Measurements from ENCODE around the gene SPATA24. TPM values are rescaled to one million over a fixed set of nuclear protein-coding genes. Genes with fewer than 3 reads are reported as not detected.

The SPATA24 gene
- polyA plus RNA-seq, 1 donor from 2014 or later, result 6.7 TPM

GRCh38 chr5:139393497-139394122 is 10.3 kb downstream of the SPATA24 start:
- no peak for TF ChIP-seq CTCF (IDR thresholded peaks at IDR 0.05; ENCODE audit: poor library complexity, severe bottlenecking)
- no peak for TF ChIP-seq EP300 (conservative IDR thresholded peaks at IDR 0.05; ENCODE audit: poor library complexity, severe bottlenecking)
- TF ChIP-seq RAD21 (conservative IDR thresholded peaks at IDR 0.05), result no peak
- TF ChIP-seq POLR2AphosphoS5 (IDR thresholded peaks at IDR 0.05), result no peak
- no peak for TF ChIP-seq TAF1 (IDR thresholded peaks at IDR 0.05; ENCODE audit: low read depth)
- no peak for TF ChIP-seq MXI1 (conservative IDR thresholded peaks at IDR 0.05; ENCODE audit: poor library complexity, severe bottlenecking)
- no peak for TF ChIP-seq EZH2 (IDR thresholded peaks at IDR 0.05; ENCODE audit: borderline replicate concordance, insufficient read depth, low read length, poor library complexity, severe bottlenecking)
- no peak for TF ChIP-seq SMC3 (conservative IDR thresholded peaks at IDR 0.05; ENCODE audit: poor library complexity)
- TF ChIP-seq REST (IDR thresholded peaks at IDR 0.05; ENCODE audit: borderline replicate concordance), result no peak
- peak overlapping the region; percentile 9 for H3K9ac ChIP-seq (ENCODE audit: low read length)
- H3K4me2 ChIP-seq (ENCODE audit: low read length), result no peak overlapping the region
- H3K27me3 ChIP-seq (ENCODE audit: insufficient read depth, low read depth, low read length), result peaks cover 50% of the 10 kb centered on the region
- H3K9me3 ChIP-seq (ENCODE audit: low read length), result no peaks in the 10 kb centered on the region
- H2AFZ ChIP-seq (ENCODE audit: low read depth, low read length), result no peak overlapping the region
- H3K79me2 ChIP-seq (replicated peaks; ENCODE audit: insufficient read depth, low read length), result no peaks in the 10 kb centered on the region
- no peaks in the 10 kb centered on the region for H3K36me3 ChIP-seq (ENCODE audit: insufficient read depth, low read length)
- no peaks in the 10 kb centered on the region for H3K9me2 ChIP-seq (ENCODE audit: insufficient read depth, low read length)
- H3F3A ChIP-seq (ENCODE audit: insufficient read depth, low read length, poor library complexity, severe bottlenecking), result no peaks in the 10 kb centered on the region
- H3K27ac ChIP-seq (ENCODE audit: low read length), result no peak overlapping the region
- no peaks in the 10 kb centered on the region for H4K20me1 ChIP-seq (ENCODE audit: insufficient read depth)
- peak overlapping the region; percentile 55 for H3K4me3 ChIP-seq (ENCODE audit: low read length)

GRCh38 chr5:139392678-139393496 is 11.0 kb downstream of the SPATA24 start:
- Histone ChIP-seq H3K4me2 (ENCODE audit: low read length) (no peak overlapping the region), H3K36me3 (ENCODE audit: insufficient read depth, low read length) (no peaks in the 10 kb centered on the region), H3K9me2 (ENCODE audit: insufficient read depth, low read length) (no peaks in the 10 kb centered on the region), H3K27me3 (ENCODE audit: insufficient read depth, low read depth, low read length) (peaks cover 50% of the 10 kb centered on the region), H3K79me2 (replicated peaks; ENCODE audit: insufficient read depth, low read length) (no peaks in the 10 kb centered on the region), H3F3A (ENCODE audit: insufficient read depth, low read length, poor library complexity, severe bottlenecking) (no peaks in the 10 kb centered on the region), H3K27ac (ENCODE audit: low read length) (no peak overlapping the region), H4K20me1 (ENCODE audit: insufficient read depth) (no peaks in the 10 kb centered on the region), H3K4me3 (ENCODE audit: low read length) (peak overlapping the region; percentile 55), H3K9me3 (ENCODE audit: low read length) (no peaks in the 10 kb centered on the region), H2AFZ (ENCODE audit: low read depth, low read length) (no peak overlapping the region), H3K9ac (ENCODE audit: low read length) (no peak overlapping the region)
- TF ChIP-seq SMC3 (conservative IDR thresholded peaks at IDR 0.05; ENCODE audit: poor library complexity) (no peak), CTCF (IDR thresholded peaks at IDR 0.05; ENCODE audit: poor library complexity, severe bottlenecking) (peak; percentile 11), REST (IDR thresholded peaks at IDR 0.05; ENCODE audit: borderline replicate concordance) (no peak), RAD21 (conservative IDR thresholded peaks at IDR 0.05) (no peak), MXI1 (conservative IDR thresholded peaks at IDR 0.05; ENCODE audit: poor library complexity, severe bottlenecking) (peak; percentile 18), EZH2 (IDR thresholded peaks at IDR 0.05; ENCODE audit: borderline replicate concordance, insufficient read depth, low read length, poor library complexity, severe bottlenecking) (peak; percentile 36), TAF1 (IDR thresholded peaks at IDR 0.05; ENCODE audit: low read depth) (no peak), EP300 (conservative IDR thresholded peaks at IDR 0.05; ENCODE audit: poor library complexity, severe bottlenecking) (no peak), POLR2AphosphoS5 (IDR thresholded peaks at IDR 0.05) (no peak)

Measured in neural cell (in vitro differentiated cells).